ENCODE data around the gene ELL.

The ELL gene

GRCh38 chr19:18493440-18494266 lies 28.2 kb downstream of the ELL start:
- POLR2A ChIA-PET (ENCODE audit: low non-redundant PET), result no interaction called here
- CTCF ChIA-PET, result interaction anchor here (0.6 to 1.4 kb wide), 2 partner anchors 32 to 655 kb away, joined by 3 read pairs; no protein-coding TSS in a partner anchor

GRCh38 chr19:18491995-18492953 lies 29.6 kb downstream of the ELL start:
- no peak for TF ChIP-seq CTCF (conservative IDR thresholded peaks at IDR 0.05; ENCODE audit: low read depth)
- DNase-seq (ENCODE audit: low spot score), result no peak
- ChIA-PET CTCF (interaction anchor here (0.7 to 1.4 kb wide), 2 partner anchors 31 to 374 kb away, joined by 3 read pairs; no protein-coding TSS in a partner anchor), POLR2A (ENCODE audit: low non-redundant PET) (no interaction called here)
- peak overlapping the region; percentile 37 for H3K27ac ChIP-seq

More at GRCh38 chr19:18493440-18494266, 28.2 kb downstream of the ELL start:
- peak overlapping the region; percentile 37 for H3K27ac ChIP-seq
- DNase-seq (ENCODE audit: low spot score), result no peak
- TF ChIP-seq CTCF (conservative IDR thresholded peaks at IDR 0.05; ENCODE audit: low read depth), result no peak

- H3K27ac ChIP-seq, result peak overlapping the region; percentile 88
- ChIA-PET POLR2A (ENCODE audit: low non-redundant PET) (no interaction called here), CTCF (no interaction called here)
- no peak for TF ChIP-seq CTCF (conservative IDR thresholded peaks at IDR 0.05; ENCODE audit: low read depth)
- DNase-seq (ENCODE audit: low spot score), result no peak
These were observed 31.1 kb downstream of the ELL start for GRCh38 chr19:18490728-18491127.

- TF ChIP-seq CTCF (conservative IDR thresholded peaks at IDR 0.05; ENCODE audit: low read depth), result no peak
- ChIA-PET POLR2A (ENCODE audit: low non-redundant PET) (no interaction called here), CTCF (interaction anchor here (1.5 kb wide), 1 partner anchor 20 kb away, joined by 4 read pairs; no protein-coding TSS in a partner anchor)
- H3K27ac ChIP-seq, result peak overlapping the region; percentile 88
- DNase-seq (ENCODE audit: low spot score), result no peak
These were observed 32.2 kb downstream of the ELL start for GRCh38 chr19:18489627-18490184.

- POLR2A ChIA-PET (ENCODE audit: low non-redundant PET), result no interaction called here
- H3K27ac ChIP-seq, result peak overlapping the region; percentile 88
- CTCF ChIA-PET, result interaction anchor here (1.5 kb wide), 1 partner anchor 19 kb away, joined by 4 read pairs; no protein-coding TSS in a partner anchor
- DNase-seq (ENCODE audit: low spot score), result no peak
- no peak for TF ChIP-seq CTCF (conservative IDR thresholded peaks at IDR 0.05; ENCODE audit: low read depth)
These were observed 32.8 kb downstream of the ELL start for GRCh38 chr19:18488838-18489626.

All from RWPE1 (cell line).